Epithelial cell of esophagus (primary cell): ENCODE results near the gene WDR48.
A peak's percentile ranks its signal among the peaks of the same experiment; 100 is the strongest.

Experiments
- DNase-seq: peaks from one replicate; pipeline ENCODE4 v3.0.0; 2010; ENCODE audit warnings: low read depth
- H3K4me3 ChIP-seq: 2 replicates; pipeline ENCODE4 v1.5.1; 2011; ENCODE audit warnings: mild to moderate bottlenecking, low read length, control low read depth
- TF ChIP-seq, protein P1 (sequence below): IDR thresholded peaks from 2 replicates; pipeline ENCODE4 v1.5.1; 2011; ENCODE audit warnings: low read depth, mild to moderate bottlenecking, low read length, control low read depth, inconsistent platforms; ENCODE audit not compliant: insufficient read depth; ENCODE audit errors: missing control alignments

WDR48 gene

DNA sequence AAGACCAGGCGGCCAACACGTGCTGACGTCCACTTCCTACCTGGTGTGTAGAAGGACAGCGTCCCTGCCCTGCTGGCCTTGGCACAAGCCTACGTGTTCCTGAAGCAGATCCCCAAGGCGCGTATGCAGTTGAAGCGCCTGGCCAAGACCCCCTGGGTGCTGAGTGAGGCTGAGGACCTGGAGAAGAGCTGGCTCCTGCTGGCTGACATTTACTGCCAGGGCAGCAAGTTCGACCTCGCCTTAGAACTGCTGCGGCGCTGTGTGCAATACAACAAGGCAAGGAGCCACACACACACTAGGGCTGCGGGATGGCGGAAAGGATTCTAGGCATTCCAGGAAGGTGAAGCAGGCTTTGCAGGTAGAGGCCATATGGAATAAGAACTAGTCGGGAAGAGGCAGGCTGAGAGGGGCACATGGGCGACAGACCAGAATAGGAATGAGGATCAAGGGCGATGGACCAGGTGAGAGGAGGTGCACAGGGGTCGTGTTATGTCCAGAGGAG lies 85.7 kb downstream of the WDR48 start:
- TF ChIP-seq, protein P1, sequence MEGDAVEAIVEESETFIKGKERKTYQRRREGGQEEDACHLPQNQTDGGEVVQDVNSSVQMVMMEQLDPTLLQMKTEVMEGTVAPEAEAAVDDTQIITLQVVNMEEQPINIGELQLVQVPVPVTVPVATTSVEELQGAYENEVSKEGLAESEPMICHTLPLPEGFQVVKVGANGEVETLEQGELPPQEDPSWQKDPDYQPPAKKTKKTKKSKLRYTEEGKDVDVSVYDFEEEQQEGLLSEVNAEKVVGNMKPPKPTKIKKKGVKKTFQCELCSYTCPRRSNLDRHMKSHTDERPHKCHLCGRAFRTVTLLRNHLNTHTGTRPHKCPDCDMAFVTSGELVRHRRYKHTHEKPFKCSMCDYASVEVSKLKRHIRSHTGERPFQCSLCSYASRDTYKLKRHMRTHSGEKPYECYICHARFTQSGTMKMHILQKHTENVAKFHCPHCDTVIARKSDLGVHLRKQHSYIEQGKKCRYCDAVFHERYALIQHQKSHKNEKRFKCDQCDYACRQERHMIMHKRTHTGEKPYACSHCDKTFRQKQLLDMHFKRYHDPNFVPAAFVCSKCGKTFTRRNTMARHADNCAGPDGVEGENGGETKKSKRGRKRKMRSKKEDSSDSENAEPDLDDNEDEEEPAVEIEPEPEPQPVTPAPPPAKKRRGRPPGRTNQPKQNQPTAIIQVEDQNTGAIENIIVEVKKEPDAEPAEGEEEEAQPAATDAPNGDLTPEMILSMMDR: no peak
- no peak overlapping the region for H3K4me3 ChIP-seq
- no peak for DNase-seq

DNA sequence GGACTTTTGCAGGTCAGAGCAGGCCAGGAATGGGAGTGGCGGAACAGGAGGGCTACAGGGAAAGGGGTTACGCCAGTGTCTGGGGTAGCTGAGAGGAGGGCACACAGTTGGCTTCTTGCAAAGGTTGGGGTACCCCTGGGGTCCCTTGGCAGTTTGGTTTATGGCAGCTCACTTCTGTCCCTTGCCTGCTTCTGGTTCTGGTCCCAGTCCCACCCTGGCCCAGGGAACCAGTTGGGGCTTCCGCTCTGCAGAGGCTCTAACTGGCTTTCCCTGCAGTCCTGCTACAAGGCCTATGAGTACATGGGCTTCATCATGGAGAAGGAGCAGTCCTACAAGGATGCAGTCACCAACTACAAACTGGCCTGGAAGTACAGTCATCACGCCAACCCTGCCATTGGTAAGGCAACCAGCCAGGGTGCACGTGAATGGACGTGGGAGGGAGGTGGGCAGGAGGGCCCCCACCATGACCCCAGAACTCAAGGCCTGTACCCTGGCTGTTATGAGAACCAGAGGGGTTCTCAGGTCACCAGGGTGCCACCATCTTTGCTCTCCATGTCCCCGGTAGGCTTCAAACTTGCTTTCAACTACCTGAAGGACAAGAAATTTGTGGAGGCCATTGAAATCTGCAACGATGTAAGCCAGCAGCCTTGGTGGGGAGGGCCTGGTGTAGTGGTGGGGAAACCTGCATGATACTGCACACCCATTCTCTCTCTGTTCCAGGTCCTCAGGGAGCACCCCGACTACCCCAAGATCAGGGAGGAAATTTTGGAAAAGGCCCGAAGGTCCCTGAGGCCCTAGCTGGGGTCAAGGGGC lies 86.4 kb downstream of the WDR48 start:
- TF ChIP-seq, protein P1: no peak
- DNase-seq: no peak

GRCh38 chr3:39138804-39139415 lies 87.1 kb downstream of the WDR48 start:
- TF ChIP-seq, protein P1: no peak
- no peak for DNase-seq
- H3K4me3 ChIP-seq: no peak overlapping the region

More for the DNA sequence above, 86.4 kb downstream of the WDR48 start:
- H3K4me3 ChIP-seq: no peak overlapping the region

DNA sequence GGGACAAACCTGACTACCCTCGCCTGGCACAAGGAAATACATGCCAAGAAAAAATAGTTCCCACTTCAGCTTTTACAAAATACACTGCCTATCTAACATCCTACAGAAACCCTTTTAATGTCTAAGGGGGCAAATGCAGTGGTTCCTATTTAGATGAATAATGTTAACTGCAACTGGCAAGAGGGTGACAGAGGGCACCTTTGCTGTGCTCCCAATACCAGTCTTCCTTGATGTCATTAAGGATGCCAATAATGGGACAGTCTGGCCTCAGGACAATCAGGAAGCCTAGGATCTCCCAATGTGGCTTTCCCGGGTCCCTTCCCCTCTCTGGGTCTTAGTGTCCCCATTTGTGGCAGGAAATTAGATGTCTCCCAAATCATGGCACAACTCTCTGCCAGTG lies 87.6 kb downstream of the WDR48 start:
- TF ChIP-seq, protein P1: no peak
- H3K4me3 ChIP-seq: no peak overlapping the region
- DNase-seq: no peak

- no peak overlapping the region for H3K4me3 ChIP-seq
- TF ChIP-seq, protein P1: no peak
- DNase-seq: peak; percentile 61
These were observed 88.6 kb downstream of the WDR48 start for GRCh38 chr3:39140341-39140971.

DNA sequence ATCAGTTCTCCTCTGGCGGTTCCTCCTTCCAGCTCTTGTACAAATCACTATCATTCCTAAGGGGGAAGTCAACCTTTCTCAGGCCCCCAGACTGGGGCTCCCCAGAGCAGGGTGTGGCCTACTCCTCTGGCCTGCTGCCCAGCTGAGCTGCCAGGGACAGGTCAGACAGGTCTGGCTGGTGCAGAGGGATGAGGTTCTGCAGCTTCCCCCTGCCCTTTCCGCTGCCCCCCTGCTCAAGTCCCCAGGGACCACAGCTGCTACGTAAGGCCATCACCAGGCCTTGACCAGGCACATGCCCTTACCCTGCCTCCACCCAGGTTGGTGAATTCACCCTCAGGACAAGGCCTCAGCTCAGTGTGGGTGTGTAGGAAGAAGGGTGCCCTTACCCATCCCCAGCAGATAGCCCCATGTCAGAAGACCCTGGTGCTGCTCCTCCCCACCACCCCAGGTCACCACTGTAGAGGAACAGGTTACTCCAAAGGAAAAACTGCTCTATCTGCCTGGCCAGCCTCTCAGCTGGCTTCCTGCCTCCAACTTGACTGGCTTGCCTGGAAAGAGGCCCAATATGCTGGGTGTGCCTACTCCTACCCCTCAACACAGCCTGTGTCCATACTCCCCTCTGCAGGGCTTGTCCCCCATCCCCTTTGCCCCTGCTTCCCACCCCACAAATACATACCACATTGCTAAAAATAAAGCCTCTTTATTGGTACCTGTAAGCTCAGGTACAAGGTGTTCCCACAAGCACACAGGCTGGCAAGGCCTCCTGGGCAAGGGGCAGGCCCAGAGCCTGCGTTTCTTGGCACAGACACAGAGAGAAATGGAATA lies 89.6 kb downstream of the WDR48 start:
- DNase-seq: peak; percentile 91
- TF ChIP-seq, protein P1: no peak
- no peak overlapping the region for H3K4me3 ChIP-seq
